Prostate gland (tissue), 2 donors: ENCODE results near the gene LAPTM4A.
"Not testable (repeated sequence)": the region's sequence is repeated elsewhere in the genome, so short reads cannot be mapped to it uniquely, and the experiment has no call there.

Experiments
- POLR2A ChIP-seq: fragments of 450-650 bp; IDR thresholded peaks from one replicate; pipeline ENCODE4 v1.6.1; 2016; ENCODE audit warnings: antibody characterized with exemption, mild to moderate bottlenecking
- TF ChIP-seq, protein P1 (sequence below), 4 experiments: fragments of 200-600 bp in 2 of 4; fragments of 450-650 bp in 2 of 4; sonication (generic) in 2 of 4; IDR thresholded peaks; 1 replicate in 3 of 4; 2 replicates in 1 of 4; pipeline ENCODE4 v1.5.1; 2016 to 2019; ENCODE audit warnings: antibody characterized with exemption in 4 of 4, mild to moderate bottlenecking in 2 of 4, moderate library complexity in 2 of 4

DNA sequence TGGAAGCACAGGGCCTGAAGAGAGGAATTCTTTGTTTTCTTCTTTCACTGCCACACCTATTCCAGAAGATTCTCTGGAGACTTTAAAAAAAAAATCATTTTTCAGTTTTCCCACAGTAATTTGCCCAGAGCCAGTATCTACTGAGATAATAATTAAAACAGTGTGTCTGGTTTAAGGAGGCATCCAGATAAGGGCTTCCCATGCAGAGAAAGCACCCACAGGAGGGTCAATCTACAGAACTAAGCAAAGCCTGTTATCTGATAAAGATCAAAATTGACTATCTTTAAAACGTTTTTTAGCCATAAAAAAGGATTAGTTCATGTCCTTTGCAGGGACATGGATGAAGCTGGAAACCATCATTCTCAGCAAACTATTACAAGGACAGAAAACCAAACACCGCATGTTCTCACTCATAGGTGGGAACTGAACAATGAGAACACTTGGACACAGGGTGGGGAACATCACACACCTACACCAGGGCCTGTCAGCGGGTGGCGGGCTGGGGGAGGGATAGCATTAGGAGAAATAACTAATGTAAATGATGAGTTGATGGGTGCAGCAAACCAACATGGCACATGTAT is 5.6 kb downstream of the LAPTM4A start:
- not testable (repeated sequence) for TF ChIP-seq POLR2A
- TF ChIP-seq, protein P1, sequence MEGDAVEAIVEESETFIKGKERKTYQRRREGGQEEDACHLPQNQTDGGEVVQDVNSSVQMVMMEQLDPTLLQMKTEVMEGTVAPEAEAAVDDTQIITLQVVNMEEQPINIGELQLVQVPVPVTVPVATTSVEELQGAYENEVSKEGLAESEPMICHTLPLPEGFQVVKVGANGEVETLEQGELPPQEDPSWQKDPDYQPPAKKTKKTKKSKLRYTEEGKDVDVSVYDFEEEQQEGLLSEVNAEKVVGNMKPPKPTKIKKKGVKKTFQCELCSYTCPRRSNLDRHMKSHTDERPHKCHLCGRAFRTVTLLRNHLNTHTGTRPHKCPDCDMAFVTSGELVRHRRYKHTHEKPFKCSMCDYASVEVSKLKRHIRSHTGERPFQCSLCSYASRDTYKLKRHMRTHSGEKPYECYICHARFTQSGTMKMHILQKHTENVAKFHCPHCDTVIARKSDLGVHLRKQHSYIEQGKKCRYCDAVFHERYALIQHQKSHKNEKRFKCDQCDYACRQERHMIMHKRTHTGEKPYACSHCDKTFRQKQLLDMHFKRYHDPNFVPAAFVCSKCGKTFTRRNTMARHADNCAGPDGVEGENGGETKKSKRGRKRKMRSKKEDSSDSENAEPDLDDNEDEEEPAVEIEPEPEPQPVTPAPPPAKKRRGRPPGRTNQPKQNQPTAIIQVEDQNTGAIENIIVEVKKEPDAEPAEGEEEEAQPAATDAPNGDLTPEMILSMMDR (IDR thresholded peaks at IDR 0.05), result not testable (repeated sequence)
